ENCODE measurements around the gene CEMIP2. TPM values are rescaled to one million over a fixed set of nuclear protein-coding genes. Genes with fewer than 3 reads are reported as not detected.
"Not testable (repeated sequence)": the region's sequence is repeated elsewhere in the genome, so short reads cannot be mapped to it uniquely, and the experiment has no call there.

The CEMIP2 gene
- total RNA-seq, 1 experiment from 2014 or later, result 0.07 TPM

DNA sequence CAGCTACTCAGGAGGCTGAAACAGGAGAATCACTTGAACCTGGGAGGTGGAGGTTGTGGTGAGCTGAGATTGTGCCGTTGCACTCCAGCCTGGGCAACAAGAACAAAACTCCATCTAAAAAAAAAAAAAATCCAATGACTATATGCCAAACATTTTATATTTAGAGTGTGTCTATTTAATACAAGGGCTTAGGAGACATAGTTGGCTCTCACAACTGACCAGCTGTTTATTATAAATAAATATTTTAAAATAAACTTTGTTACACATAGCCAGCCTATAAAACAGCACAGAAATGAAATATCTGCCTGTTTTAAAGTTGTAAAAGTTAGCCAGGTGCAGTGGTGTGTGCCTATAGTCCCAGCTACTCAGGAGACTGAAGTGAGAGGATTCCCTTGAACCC lies 36.8 kb upstream of the CEMIP2 start:
- not testable (repeated sequence) for DNase-seq; H3K4me2 ChIP-seq (ENCODE audit: low read depth, low read length, poor library complexity, severe bottlenecking); H3K9me2 ChIP-seq (replicated peaks; ENCODE audit: insufficient read depth, low read length); H3K9me3 ChIP-seq (ENCODE audit: low read length); H2AFZ ChIP-seq (ENCODE audit: low read length); H3K27me3 ChIP-seq (ENCODE audit: low read length); H3K4me3 ChIP-seq (ENCODE audit: low read length); H3K27ac ChIP-seq (ENCODE audit: low read length); H3K36me3 ChIP-seq (ENCODE audit: insufficient read depth, low read length); H3K4me1 ChIP-seq (ENCODE audit: low read length); H3K9ac ChIP-seq (ENCODE audit: low read length); H4K20me1 ChIP-seq (ENCODE audit: insufficient read depth, low read depth, low read length); H3K79me2 ChIP-seq (ENCODE audit: low read length)

DNA sequence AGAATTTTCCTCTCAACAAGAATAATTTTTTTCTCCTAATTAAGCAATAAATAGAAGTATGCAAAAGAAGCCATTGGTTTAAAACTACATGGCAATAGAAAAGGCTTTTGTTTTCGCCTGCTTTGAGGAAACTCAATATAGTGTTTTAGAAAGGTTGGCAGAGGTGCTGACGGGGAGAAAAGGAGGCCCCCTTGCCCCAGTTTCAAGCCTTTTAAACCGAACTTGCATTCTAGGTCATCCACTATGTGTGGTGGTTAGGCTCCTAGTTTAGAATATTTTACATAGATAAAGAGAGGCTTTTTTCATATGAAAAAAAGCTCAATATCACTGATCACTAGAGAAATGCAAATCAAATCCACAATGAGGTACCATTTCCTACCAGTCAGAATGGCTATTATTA lies 33.5 kb upstream of the CEMIP2 start:
- Histone ChIP-seq H4K20me1 (ENCODE audit: insufficient read depth, low read depth, low read length) (no peaks in the 10 kb centered on the region), H2AFZ (ENCODE audit: low read length) (no peak overlapping the region), H3K4me1 (ENCODE audit: low read length) (peaks cover 8% of the 10 kb centered on the region; the same call in 1 of the 2 replicates), H3K79me2 (ENCODE audit: low read length) (no peaks in the 10 kb centered on the region), H3K9me2 (replicated peaks; ENCODE audit: insufficient read depth, low read length) (no peaks in the 10 kb centered on the region), H3K27me3 (ENCODE audit: low read length) (no peaks in the 10 kb centered on the region), H3K4me2 (ENCODE audit: low read depth, low read length, poor library complexity, severe bottlenecking) (no peak overlapping the region), H3K9ac (ENCODE audit: low read length) (no peak overlapping the region), H3K4me3 (ENCODE audit: low read length) (no peak overlapping the region), H3K27ac (ENCODE audit: low read length) (no peak overlapping the region), H3K36me3 (ENCODE audit: insufficient read depth, low read length) (no peaks in the 10 kb centered on the region), H3K9me3 (ENCODE audit: low read length) (no peaks in the 10 kb centered on the region)
- no peak for DNase-seq

DNA sequence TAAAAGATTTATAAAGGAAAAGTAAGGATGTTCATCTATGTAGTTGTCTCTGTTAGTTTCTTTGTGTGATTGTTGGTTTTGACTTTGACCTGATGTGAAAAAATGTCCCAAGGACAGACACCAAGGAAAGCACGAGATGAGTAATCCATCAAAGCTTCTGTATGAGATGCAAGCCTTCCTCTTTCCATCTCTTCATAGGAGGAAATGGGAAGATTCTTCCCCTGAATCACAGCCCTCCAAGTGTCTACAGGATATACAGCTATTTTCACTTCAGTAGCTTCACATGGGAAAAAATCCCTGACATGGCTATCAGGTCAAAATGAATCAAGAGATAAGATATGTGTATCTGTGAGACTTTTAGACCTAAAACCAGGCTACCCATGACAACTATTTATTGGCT lies 29.0 kb upstream of the CEMIP2 start:
- no peaks in the 10 kb centered on the region for H3K36me3 ChIP-seq (ENCODE audit: insufficient read depth, low read length)
- no peaks in the 10 kb centered on the region for H3K79me2 ChIP-seq (ENCODE audit: low read length)
- no peak overlapping the region for H2AFZ ChIP-seq (ENCODE audit: low read length)
- H3K9me2 ChIP-seq (replicated peaks; ENCODE audit: insufficient read depth, low read length), result no peaks in the 10 kb centered on the region
- H4K20me1 ChIP-seq (ENCODE audit: insufficient read depth, low read depth, low read length), result 0 out of 2 replicates have a peak, but pooled peaks cover 4% of the 10 kb centered on the region
- no peaks in the 10 kb centered on the region for H3K27me3 ChIP-seq (ENCODE audit: low read length)
- H3K4me1 ChIP-seq (ENCODE audit: low read length), result peaks cover 33% of the 10 kb centered on the region
- H3K9ac ChIP-seq (ENCODE audit: low read length), result no peak overlapping the region
- H3K4me2 ChIP-seq (ENCODE audit: low read depth, low read length, poor library complexity, severe bottlenecking), result no peak overlapping the region
- no peaks in the 10 kb centered on the region for H3K9me3 ChIP-seq (ENCODE audit: low read length)
- H3K4me3 ChIP-seq (ENCODE audit: low read length), result no peak overlapping the region
- DNase-seq, result no peak
- no peak overlapping the region for H3K27ac ChIP-seq (ENCODE audit: low read length)

DNA sequence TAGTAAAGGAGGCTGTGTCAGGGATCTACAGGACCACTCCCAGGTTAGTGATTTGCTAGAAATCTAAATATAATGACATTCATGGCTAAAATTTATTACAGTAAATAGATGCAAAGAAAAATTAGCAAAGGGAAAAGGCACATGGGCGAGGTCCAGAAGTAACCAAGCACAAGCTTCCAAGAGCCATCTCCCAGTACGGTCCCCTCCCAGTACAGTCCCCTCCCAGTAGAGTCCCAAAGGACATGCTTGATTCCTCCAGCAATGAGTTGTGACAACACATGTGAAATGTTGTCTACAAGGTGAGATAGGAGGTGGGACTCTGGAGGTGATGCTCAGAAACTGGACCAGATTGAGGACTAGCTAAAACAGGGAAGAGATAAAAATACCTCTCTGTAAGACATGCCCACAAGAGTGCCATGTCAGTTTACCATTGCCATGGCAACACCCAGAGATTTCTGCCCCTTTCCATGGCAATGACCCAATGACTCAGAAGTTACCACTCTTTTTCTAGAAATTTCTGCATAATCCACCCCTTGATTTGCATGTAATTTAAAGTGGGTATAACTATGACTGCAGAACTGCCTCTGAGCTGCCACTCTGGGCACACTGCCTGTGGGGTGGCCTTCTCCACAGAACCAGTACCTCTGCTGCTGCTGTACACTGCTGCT lies 27.9 kb upstream of the CEMIP2 start:
- H3K27ac ChIP-seq (ENCODE audit: low read length), result no peak overlapping the region
- H3K4me1 ChIP-seq (ENCODE audit: low read length), result peaks cover 26% of the 10 kb centered on the region
- H3K4me3 ChIP-seq (ENCODE audit: low read length), result no peak overlapping the region
- H3K9ac ChIP-seq (ENCODE audit: low read length), result no peak overlapping the region
- H4K20me1 ChIP-seq (ENCODE audit: insufficient read depth, low read depth, low read length), result 0 out of 2 replicates have a peak, but pooled peaks cover 4% of the 10 kb centered on the region
- H3K9me2 ChIP-seq (replicated peaks; ENCODE audit: insufficient read depth, low read length), result no peaks in the 10 kb centered on the region
- H3K9me3 ChIP-seq (ENCODE audit: low read length), result no peaks in the 10 kb centered on the region
- H3K36me3 ChIP-seq (ENCODE audit: insufficient read depth, low read length), result no peaks in the 10 kb centered on the region
- no peak overlapping the region for H2AFZ ChIP-seq (ENCODE audit: low read length)
- H3K27me3 ChIP-seq (ENCODE audit: low read length), result no peaks in the 10 kb centered on the region
- H3K4me2 ChIP-seq (ENCODE audit: low read depth, low read length, poor library complexity, severe bottlenecking), result peak overlapping the region; percentile 53
- DNase-seq, result peak; percentile 55
- no peaks in the 10 kb centered on the region for H3K79me2 ChIP-seq (ENCODE audit: low read length)

DNA sequence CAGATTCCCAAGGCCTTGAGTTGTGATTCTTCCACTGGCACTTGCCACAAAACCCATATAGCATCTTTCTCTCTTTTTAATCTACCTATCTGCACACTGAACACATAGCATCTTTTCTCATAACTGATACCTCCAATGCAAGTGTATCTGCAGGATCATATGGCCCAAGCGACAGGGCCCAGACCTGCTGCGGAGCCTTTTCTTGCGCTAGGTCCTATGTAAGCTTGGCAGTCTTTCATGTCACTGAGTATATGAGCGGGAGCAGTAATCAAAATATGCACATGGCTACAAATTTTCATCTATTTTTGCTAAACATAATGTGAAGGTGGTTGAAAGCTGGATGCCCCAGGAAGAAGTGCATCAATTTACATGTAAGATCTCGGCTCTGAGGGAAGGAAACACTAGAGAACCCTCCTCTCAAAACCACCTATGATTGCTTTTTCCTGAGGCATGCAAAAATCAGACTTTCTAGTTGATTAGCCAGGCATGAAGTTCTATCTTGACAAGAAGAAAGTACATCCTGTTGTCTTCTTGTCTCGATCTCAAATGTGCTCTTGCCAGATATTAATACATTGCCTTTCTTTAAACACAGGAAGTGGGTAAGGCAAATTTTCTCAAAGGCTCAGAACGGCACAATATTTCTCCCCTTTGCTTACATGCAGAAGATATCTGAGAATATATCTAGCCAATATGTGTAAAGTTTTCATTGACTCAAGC lies 26.9 kb upstream of the CEMIP2 start:
- Histone ChIP-seq H3K79me2 (ENCODE audit: low read length) (no peaks in the 10 kb centered on the region), H3K27me3 (ENCODE audit: low read length) (no peaks in the 10 kb centered on the region), H3K9me3 (ENCODE audit: low read length) (no peaks in the 10 kb centered on the region), H3K9me2 (replicated peaks; ENCODE audit: insufficient read depth, low read length) (no peaks in the 10 kb centered on the region), H3K4me1 (ENCODE audit: low read length) (peaks cover 26% of the 10 kb centered on the region), H3K9ac (ENCODE audit: low read length) (no peak overlapping the region), H2AFZ (ENCODE audit: low read length) (no peak overlapping the region), H3K4me2 (ENCODE audit: low read depth, low read length, poor library complexity, severe bottlenecking) (peak overlapping the region; percentile 53), H3K4me3 (ENCODE audit: low read length) (0 out of 2 replicates have a peak overlapping the region, but pooled peaks have one; percentile 4), H4K20me1 (ENCODE audit: insufficient read depth, low read depth, low read length) (0 out of 2 replicates have a peak, but pooled peaks cover 4% of the 10 kb centered on the region), H3K36me3 (ENCODE audit: insufficient read depth, low read length) (no peaks in the 10 kb centered on the region), H3K27ac (ENCODE audit: low read length) (0 out of 2 replicates have a peak overlapping the region, but pooled peaks have one; percentile 16)
- peak; percentile 88 for DNase-seq

- no peaks in the 10 kb centered on the region for H3K9me3 ChIP-seq (ENCODE audit: low read length)
- no peak overlapping the region for H3K9ac ChIP-seq (ENCODE audit: low read length)
- H3K4me3 ChIP-seq (ENCODE audit: low read length), result no peak overlapping the region
- DNase-seq, result no peak
- peaks cover 26% of the 10 kb centered on the region for H3K4me1 ChIP-seq (ENCODE audit: low read length)
- 0 out of 2 replicates have a peak, but pooled peaks cover 4% of the 10 kb centered on the region for H4K20me1 ChIP-seq (ENCODE audit: insufficient read depth, low read depth, low read length)
- no peak overlapping the region for H3K4me2 ChIP-seq (ENCODE audit: low read depth, low read length, poor library complexity, severe bottlenecking)
- H3K27me3 ChIP-seq (ENCODE audit: low read length), result no peaks in the 10 kb centered on the region
- no peak overlapping the region for H2AFZ ChIP-seq (ENCODE audit: low read length)
- H3K36me3 ChIP-seq (ENCODE audit: insufficient read depth, low read length), result no peaks in the 10 kb centered on the region
- no peaks in the 10 kb centered on the region for H3K79me2 ChIP-seq (ENCODE audit: low read length)
- no peaks in the 10 kb centered on the region for H3K9me2 ChIP-seq (replicated peaks; ENCODE audit: insufficient read depth, low read length)
- no peak overlapping the region for H3K27ac ChIP-seq (ENCODE audit: low read length)
Observed at GRCh38 chr9:71793386-71794105, 25.2 kb upstream of the CEMIP2 start.

DNA sequence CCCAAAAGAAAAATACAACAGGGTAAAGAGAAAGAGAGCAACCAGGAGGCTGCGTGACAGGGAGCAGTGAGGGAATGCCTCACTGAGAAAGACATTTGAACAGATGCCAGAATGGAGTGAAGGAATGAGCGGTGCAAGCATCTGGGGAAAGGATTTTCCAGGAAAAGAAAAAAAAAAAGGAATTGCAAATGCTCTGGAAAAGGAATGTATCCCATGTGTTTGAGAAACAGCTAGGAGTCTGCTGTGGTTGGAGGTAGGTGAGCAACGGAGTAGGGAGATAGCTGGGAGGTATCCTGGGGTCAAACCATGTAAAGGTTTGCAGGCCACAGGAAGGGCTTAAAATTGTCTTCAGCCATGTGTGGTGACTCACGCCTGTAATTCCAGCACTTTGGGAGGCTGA lies 23.6 kb upstream of the CEMIP2 start:
- Histone ChIP-seq H3K36me3 (ENCODE audit: insufficient read depth, low read length) (no peaks in the 10 kb centered on the region), H3K4me2 (ENCODE audit: low read depth, low read length, poor library complexity, severe bottlenecking) (no peak overlapping the region), H3K9me2 (replicated peaks; ENCODE audit: insufficient read depth, low read length) (no peaks in the 10 kb centered on the region), H3K4me1 (ENCODE audit: low read length) (peaks cover 26% of the 10 kb centered on the region), H2AFZ (ENCODE audit: low read length) (no peak overlapping the region), H3K4me3 (ENCODE audit: low read length) (no peak overlapping the region), H3K27me3 (ENCODE audit: low read length) (no peaks in the 10 kb centered on the region), H3K9ac (ENCODE audit: low read length) (no peak overlapping the region), H3K9me3 (ENCODE audit: low read length) (no peaks in the 10 kb centered on the region), H4K20me1 (ENCODE audit: insufficient read depth, low read depth, low read length) (0 out of 2 replicates have a peak, but pooled peaks cover 4% of the 10 kb centered on the region), H3K27ac (ENCODE audit: low read length) (no peak overlapping the region), H3K79me2 (ENCODE audit: low read length) (no peaks in the 10 kb centered on the region)
- no peak for DNase-seq

DNA sequence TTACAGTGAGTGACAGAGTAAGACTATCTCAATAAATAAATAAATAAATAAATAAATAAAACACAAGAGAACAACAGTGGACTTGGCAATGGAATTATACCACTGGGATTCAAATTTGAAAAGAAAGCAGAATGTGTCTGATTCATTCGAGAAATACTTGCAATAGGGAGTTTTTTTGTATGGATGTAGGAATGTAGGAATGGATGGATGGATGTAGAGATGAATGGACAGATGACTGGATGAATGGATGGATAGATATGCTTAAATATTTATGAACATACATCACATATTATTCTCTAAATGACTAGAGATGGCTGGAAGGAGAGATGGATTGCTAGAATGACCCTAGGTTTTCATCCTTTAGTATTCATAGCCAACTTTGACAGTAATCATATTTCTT lies 22.0 kb upstream of the CEMIP2 start:
- Histone ChIP-seq H3K4me3 (ENCODE audit: low read length) (no peak overlapping the region), H3K9ac (ENCODE audit: low read length) (no peak overlapping the region), H3K27me3 (ENCODE audit: low read length) (no peaks in the 10 kb centered on the region), H3K79me2 (ENCODE audit: low read length) (no peaks in the 10 kb centered on the region), H3K4me2 (ENCODE audit: low read depth, low read length, poor library complexity, severe bottlenecking) (no peak overlapping the region), H3K27ac (ENCODE audit: low read length) (no peak overlapping the region), H3K9me2 (replicated peaks; ENCODE audit: insufficient read depth, low read length) (no peaks in the 10 kb centered on the region), H4K20me1 (ENCODE audit: insufficient read depth, low read depth, low read length) (0 out of 2 replicates have a peak, but pooled peaks cover 4% of the 10 kb centered on the region), H3K36me3 (ENCODE audit: insufficient read depth, low read length) (no peaks in the 10 kb centered on the region), H3K4me1 (ENCODE audit: low read length) (peaks cover 12% of the 10 kb centered on the region), H2AFZ (ENCODE audit: low read length) (no peak overlapping the region), H3K9me3 (ENCODE audit: low read length) (no peaks in the 10 kb centered on the region)
- no peak for DNase-seq

All from Karpas-422 (cell line).